HCT116 (cell line): ENCODE results near the gene RAB3GAP1. TPM values are rescaled to one million over a fixed set of nuclear protein-coding genes. Genes with fewer than 3 reads are reported as not detected.

ENCODE experiments used
- ATAC-seq: fragments of 200-7000 bp; cut with Tn5 transposase; 2 replicates; pipeline ENCODE4 v1.9.1; 2020; ENCODE audit warnings: mild to moderate bottlenecking, moderate library complexity
- BruUV-seq: library from RNA; stranded (reverse); fragments of 400-500 nt; replicated peaks from 2 replicates; lab custom pipeline; 2021; lab: Mats Ljungman, UMichigan
- CTCF ChIA-PET: fragments of 300-600 bp; sonication (Branson Sonifier 250); formaldehyde crosslinking; loops from one replicate; lab custom pipeline; 2021; ENCODE audit warnings: antibody characterized with exemption; lab: Charles Lee
- POLR2A ChIA-PET: fragments of 300-600, 350-600 bp; sonication (Branson Sonifier 250); formaldehyde crosslinking; loops from one replicate; lab custom pipeline; 2021; ENCODE audit warnings: antibody characterized with exemption; lab: Charles Lee
- RAD21 ChIA-PET, 2 experiments: fragments of 300-600 bp; sonication (Branson Sonifier 250); formaldehyde crosslinking; loops; one replicate each; lab custom pipeline; 2023; ENCODE audit warnings: low total read pairs in 2 of 2; ENCODE audit not compliant: uncharacterized antibody in 2 of 2, unreplicated experiment in 2 of 2, low non-redundant PET in 1 of 2; lab: Charles Lee
- DNase-seq: peaks from one replicate; pipeline ENCODE4 v3.0.0-alpha.2; 2010; ENCODE audit warnings: low read depth, low spot score
- H2AFZ ChIP-seq: fragments of 200-600 bp; shearing (Covaris generic), sonication (generic); 2 replicates; pipeline ENCODE4 v1.6.1; 2017; ENCODE audit warnings: low read depth, mixed run types, mixed read lengths, antibody characterized with exemption, low read length; ENCODE audit not compliant: poor library complexity, severe bottlenecking
- H3K27ac ChIP-seq: 2 replicates; pipeline ENCODE4 v1.5.1; 2012; ENCODE audit warnings: low read depth, low read length
- H3K27me3 ChIP-seq: fragments of 200-600 bp; sonication (generic); 2 replicates; pipeline ENCODE4 v1.6.1; 2016; ENCODE audit warnings: mixed run types, low read length, mixed read lengths; ENCODE audit not compliant: insufficient read depth
- H3K36me3 ChIP-seq, 2 experiments: fragments of 200-500 bp in 1 of 2; fragments of 200-600 bp in 1 of 2; sonication (Bioruptor generic) in 1 of 2; sonication (generic) in 1 of 2; 2 replicates each; pipeline versions ENCODE4 v1.5.1 to v1.6.1; 2014 to 2016; ENCODE audit warnings: low read length in 2 of 2, inconsistent platforms in 1 of 2, mixed read lengths in 1 of 2, mixed run types in 1 of 2; ENCODE audit not compliant: insufficient read depth in 2 of 2, control insufficient read depth in 1 of 2
- H3K4me1 ChIP-seq, 2 experiments: fragments of 200-600 bp in 1 of 2; sonication (generic) in 1 of 2; 2 replicates each; pipeline versions ENCODE4 v1.5.1 to v1.6.1; 2012 to 2017; ENCODE audit warnings: low read length in 2 of 2, inconsistent platforms in 1 of 2, mild to moderate bottlenecking in 1 of 2, mixed read lengths in 1 of 2, mixed run types in 1 of 2, moderate library complexity in 1 of 2; ENCODE audit not compliant: insufficient read depth in 2 of 2, control insufficient read depth in 1 of 2
- H3K4me2 ChIP-seq: fragments of 200-600 bp; sonication (generic); 2 replicates; pipeline ENCODE4 v1.6.1; 2017; ENCODE audit warnings: mixed run types, low read length, mixed read lengths
- H3K4me3 ChIP-seq, 2 experiments: fragments of 200-600 bp in 1 of 2; sonication (generic) in 1 of 2; replicated peaks in 1 of 2; 2 replicates each; pipeline ENCODE4 v1.5.1; 2011 to 2016; ENCODE audit warnings: low read length in 2 of 2, control low read depth in 1 of 2, low read depth in 1 of 2, mild to moderate bottlenecking in 1 of 2, mixed read lengths in 1 of 2, mixed run types in 1 of 2
- H3K79me2 ChIP-seq: fragments of 200-600 bp; sonication (generic); 2 replicates; pipeline ENCODE4 v1.6.1; 2017; ENCODE audit warnings: mild to moderate bottlenecking, mixed run types, low read length, moderate library complexity, mixed read lengths; ENCODE audit not compliant: insufficient read depth
- H3K9ac ChIP-seq: fragments of 200-600 bp; sonication (generic); 2 replicates; pipeline ENCODE4 v1.6.1; 2016; ENCODE audit warnings: low read length, mixed read lengths
- H3K9me2 ChIP-seq: fragments of 200-600 bp; sonication (generic), shearing (Covaris generic); 2 replicates; pipeline ENCODE4 v1.6.1; 2017; ENCODE audit warnings: mixed run types, mild to moderate bottlenecking, moderate library complexity; ENCODE audit not compliant: insufficient read depth
- H3K9me3 ChIP-seq, 2 experiments: fragments of 200-500 bp in 1 of 2; fragments of 200-600 bp in 1 of 2; sonication (Bioruptor generic) in 1 of 2; sonication (generic) in 1 of 2; 2 replicates each; pipeline ENCODE4 v1.6.1; 2014 to 2017; ENCODE audit warnings: low read length in 2 of 2, mixed read lengths in 2 of 2, inconsistent platforms in 1 of 2, low read depth in 1 of 2, mild to moderate bottlenecking in 1 of 2, mixed run types in 1 of 2, moderate library complexity in 1 of 2; ENCODE audit not compliant: control insufficient read depth in 1 of 2, insufficient read depth in 1 of 2
- H4K20me1 ChIP-seq: fragments of 200-600 bp; sonication (generic), shearing (Covaris generic); 2 replicates; pipeline ENCODE4 v1.6.1; 2017; ENCODE audit warnings: mixed run types, mild to moderate bottlenecking, moderate library complexity; ENCODE audit not compliant: insufficient read depth
- ATF3 ChIP-seq: IDR thresholded peaks from 2 replicates; pipeline ENCODE4 v1.6.1; 2012
- CBX3 ChIP-seq: IDR thresholded peaks from 2 replicates; pipeline ENCODE4 v1.6.1; 2012; ENCODE audit warnings: low read depth
- CEBPB ChIP-seq: IDR thresholded peaks from 2 replicates; pipeline ENCODE4 v1.6.1; 2012; ENCODE audit warnings: low read depth
- EGR1 ChIP-seq: IDR thresholded peaks from 2 replicates; pipeline ENCODE4 v1.6.1; 2012; ENCODE audit warnings: low read depth
- ELF1 ChIP-seq: IDR thresholded peaks from 2 replicates; pipeline ENCODE4 v1.6.1; 2012; ENCODE audit warnings: low read depth, borderline replicate concordance
- EZH2 ChIP-seq: fragments of 200-600 bp; sonication (generic); IDR thresholded peaks from 2 replicates; pipeline ENCODE4 v1.6.1; 2017; ENCODE audit warnings: antibody characterized with exemption, mixed run types
- EZH2phosphoT487 ChIP-seq: fragments of 200-600 bp; IDR thresholded peaks from 2 replicates; pipeline ENCODE4 v1.6.1; 2018; ENCODE audit warnings: antibody characterized with exemption, borderline replicate concordance
- FOSL1 ChIP-seq: IDR thresholded peaks from 2 replicates; pipeline ENCODE4 v1.6.1; 2012; ENCODE audit warnings: low read depth
- MAX ChIP-seq: IDR thresholded peaks from 2 replicates; pipeline ENCODE4 v1.6.1; 2012
- POLR2A ChIP-seq: IDR thresholded peaks from 2 replicates; pipeline ENCODE4 v1.7.0; 2011; ENCODE audit warnings: borderline replicate concordance; ENCODE audit not compliant: insufficient read depth, insufficient read length; ENCODE audit errors: extremely low read depth
- RAD21 ChIP-seq: IDR thresholded peaks from 2 replicates; pipeline ENCODE4 v1.6.1; 2012; ENCODE audit warnings: low read depth, mild to moderate bottlenecking
- SP1 ChIP-seq: IDR thresholded peaks from 2 replicates; pipeline ENCODE4 v1.6.1; 2012; ENCODE audit warnings: low read depth
- ZBTB33 ChIP-seq: IDR thresholded peaks from 2 replicates; pipeline ENCODE4 v1.6.1; 2011; ENCODE audit warnings: mild to moderate bottlenecking, low read length, moderate library complexity; ENCODE audit not compliant: insufficient replicate concordance; ENCODE audit errors: extremely low read depth
- ZFX ChIP-seq: fragments of 450-650 bp; IDR thresholded peaks from 2 replicates; pipeline ENCODE4 v1.6.1; 2017
- intact Hi-C: fragments of 100-400 bp; cut with micrococcal nuclease; formaldehyde crosslinking; loops from 2 replicates; pipeline ENCODE4 v1.10.0; 2022
- total RNA-seq: library from RNA; stranded (reverse); gene quantifications from one replicate; pipeline ENCODE4 v1.2.1, GENCODE V29; 2021; ENCODE audit not compliant: unreplicated experiment

RAB3GAP1 gene
- total RNA-seq, 1 experiment from 2014 or later, result 38.5 TPM

- no peak overlapping the region for H3K4me3 ChIP-seq
- ATAC-seq (no peak), DNase-seq (no peak)
- H3K79me2 ChIP-seq, result no peaks in the 10 kb centered on the region
- ChIA-PET RAD21 (no interaction called here), POLR2A (no interaction called here), CTCF (no interaction called here)
- no peaks in the 10 kb centered on the region for H3K4me1 ChIP-seq
- BruUV-seq, result no TSS peak
- no peaks in the 10 kb centered on the region; the same call in 1 of the 2 replicates for H4K20me1 ChIP-seq
- H3K27me3 ChIP-seq, result 0 out of 2 replicates have a peak, but pooled peaks cover 4% of the 10 kb centered on the region
- TF ChIP-seq ELF1 (no peak), RAD21 (no peak), CBX3 (no peak), ZFX (no peak), EZH2phosphoT487 (no peak), EZH2 (no peak), FOSL1 (no peak), ZBTB33 (no peak), ATF3 (no peak), SP1 (no peak), MAX (no peak), EGR1 (no peak), CEBPB (no peak), POLR2A (no peak)
- H3K36me3 ChIP-seq, result no peaks in the 10 kb centered on the region
- H3K4me2 ChIP-seq, result no peak overlapping the region
- H2AFZ ChIP-seq, result no peak overlapping the region
- H3K9me2 ChIP-seq, result no peaks in the 10 kb centered on the region
- H3K27ac ChIP-seq, result no peak overlapping the region
- H3K9me3 ChIP-seq, result no peaks in the 10 kb centered on the region
- no peak overlapping the region for H3K9ac ChIP-seq
- intact Hi-C loops, result no loop called here
Measured at GRCh38 chr2:135022952-135023880, 28.9 kb upstream of the RAB3GAP1 start.
